Stimulated activated CD8-positive, alpha-beta memory T cell treated with anti-CD3 and anti-CD28 coated beads, Interleukin-4, amount 100 ng/mL, for 48 hours (primary cell): ENCODE results near the gene PAPOLA.
A peak's percentile ranks its signal among the peaks of the same experiment; 100 is the strongest.
"Not testable (repeated sequence)": the region's sequence is repeated elsewhere in the genome, so short reads cannot be mapped to it uniquely, and the experiment has no call there.

Experiments
- DNase-seq: peaks from one replicate; pipeline ENCODE4 v3.0.0-alpha.2; 2020

Gene PAPOLA

GRCh38 chr14:96501740-96502620, at the start of gene PAPOLA:
Gene PAPOLA, plus strand, starts transcription at chr14:96502382. Its CDS starts 211 bp downstream, at chr14:96502593.
- peak; percentile 96 for DNase-seq

DNA sequence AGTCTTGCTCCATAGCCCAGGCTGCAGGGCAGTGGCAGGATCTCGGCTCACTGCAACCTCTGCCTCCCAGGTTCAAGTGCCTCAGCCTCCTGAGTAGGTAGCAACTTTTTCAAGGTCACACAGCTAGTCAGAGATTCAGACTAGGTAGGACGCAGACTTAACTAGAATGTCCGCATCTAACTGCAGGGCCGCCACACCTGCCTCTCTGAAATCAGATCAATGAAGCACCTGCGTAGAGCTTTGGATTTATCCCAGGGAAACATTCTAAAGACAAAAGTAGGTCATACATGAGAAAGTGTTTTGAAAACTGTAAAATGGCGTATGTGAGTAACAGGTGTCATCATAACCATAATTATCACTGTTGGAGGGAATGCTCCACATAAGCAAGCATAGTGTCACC, 49.5 kb upstream of the PAPOLA start:
- DNase-seq = no peak

DNA sequence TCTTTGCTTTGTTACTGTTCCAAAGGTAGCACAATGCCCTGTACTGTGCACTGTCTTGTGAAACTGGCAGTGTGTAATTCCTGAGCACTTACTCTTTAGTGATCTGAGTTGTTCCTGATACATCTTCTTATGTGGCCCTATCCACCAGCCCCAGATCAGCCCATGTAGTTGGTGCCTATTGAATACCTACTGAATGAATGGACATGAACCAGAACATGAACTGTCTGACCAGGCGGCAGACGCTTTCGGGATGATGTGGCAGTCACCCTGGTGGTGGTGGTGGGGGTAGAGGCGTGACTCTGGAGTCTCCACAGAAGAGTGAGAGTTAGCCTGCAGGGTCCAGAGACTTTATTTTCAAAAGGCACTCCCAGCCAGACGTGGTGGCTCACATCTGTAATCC, 46.6 kb upstream of the PAPOLA start:
- no peak for DNase-seq

DNA sequence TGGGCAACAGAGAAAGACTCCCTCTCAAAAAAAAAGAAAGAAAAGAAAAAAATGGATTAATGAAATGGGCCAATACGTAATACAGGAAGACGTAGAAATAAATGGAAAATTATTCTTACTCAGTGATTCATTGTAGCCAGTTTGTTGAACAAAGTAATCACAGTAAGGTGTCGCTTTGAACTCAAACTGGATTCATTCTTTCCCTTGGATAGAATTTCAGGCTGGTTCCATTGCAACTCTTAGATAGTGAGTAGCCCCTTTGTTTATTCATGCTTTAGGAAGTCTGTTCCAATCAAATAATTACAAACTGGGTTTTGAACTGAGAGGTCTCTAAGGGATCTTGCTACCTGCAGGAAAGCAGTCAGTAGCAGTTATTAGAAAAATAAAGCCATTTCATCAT, 42.3 kb upstream of the PAPOLA start:
- no peak for DNase-seq

DNA sequence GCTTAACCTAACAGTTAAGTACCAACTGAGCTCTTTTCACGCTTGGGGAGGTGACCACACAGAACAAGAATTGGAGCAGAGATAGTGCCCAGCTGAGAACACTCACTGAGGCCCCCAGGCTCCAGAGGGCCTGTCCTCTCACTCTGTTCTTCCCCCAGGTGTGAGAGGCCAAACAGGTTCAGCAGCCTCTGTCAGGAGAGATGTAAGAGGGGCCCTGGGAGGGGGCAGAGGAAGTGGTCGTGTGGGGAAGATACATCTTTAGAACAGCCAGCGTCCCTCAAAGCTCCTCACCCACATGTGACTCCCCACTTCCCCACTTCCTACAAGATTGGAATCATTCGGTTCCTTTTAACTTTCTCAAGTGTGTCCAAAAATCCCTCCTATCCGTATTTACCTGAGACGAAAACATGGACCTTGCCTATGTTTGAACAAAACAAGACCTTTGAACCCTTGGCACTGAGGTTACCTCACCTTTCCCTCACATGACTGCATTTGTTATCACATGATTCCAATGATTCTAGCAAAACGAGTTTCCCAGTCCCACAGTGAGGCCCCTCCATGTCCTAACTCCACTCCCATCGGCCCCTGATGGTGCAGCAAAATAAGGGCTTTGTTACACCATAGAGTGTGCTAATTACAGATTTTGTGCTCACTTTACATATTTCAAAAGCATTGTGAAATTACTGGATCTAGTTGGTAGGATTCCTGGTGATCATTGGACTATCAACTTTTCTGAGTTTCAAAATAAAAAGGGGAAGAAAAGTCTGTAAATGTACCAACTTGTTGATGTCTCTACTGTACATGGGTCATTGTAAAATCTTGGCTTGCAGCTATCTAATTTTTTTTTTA, 40.0 kb upstream of the PAPOLA start:
- no peak for DNase-seq

GRCh38 chr14:96464136-96464535, 38.0 kb upstream of the PAPOLA start:
- DNase-seq = no peak

GRCh38 chr14:96466918-96467317, 35.3 kb upstream of the PAPOLA start:
- DNase-seq = no peak

DNA sequence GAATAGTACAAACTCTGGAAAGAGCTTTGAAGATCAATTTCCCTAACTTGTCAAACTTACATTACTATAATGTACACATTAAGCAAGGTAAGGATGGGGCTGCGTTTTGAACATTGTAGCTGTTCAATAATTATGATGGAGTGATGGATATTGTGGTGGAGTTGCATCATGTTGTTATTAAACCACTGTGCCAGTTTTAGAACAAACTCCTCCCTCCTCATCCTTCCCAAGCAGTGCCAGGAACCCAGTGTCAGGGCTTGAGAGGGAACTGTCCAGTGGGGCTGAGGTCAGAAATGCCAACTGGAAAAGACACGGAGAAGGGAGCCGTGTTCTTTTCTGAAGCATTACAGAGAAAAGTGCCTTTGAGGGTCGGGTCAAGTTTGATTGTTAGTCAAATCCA, 31.9 kb upstream of the PAPOLA start:
- DNase-seq = no peak

GRCh38 chr14:96470967-96471366, 31.2 kb upstream of the PAPOLA start:
- not testable (repeated sequence) for DNase-seq

- no peak for DNase-seq
Observed at GRCh38 chr14:96478119-96478518, 24.1 kb upstream of the PAPOLA start.

- DNase-seq = no peak
Observed at GRCh38 chr14:96479435-96480146, 22.6 kb upstream of the PAPOLA start.

GRCh38 chr14:96481731-96482314, 20.4 kb upstream of the PAPOLA start:
- no peak for DNase-seq

GRCh38 chr14:96482986-96483385, 19.2 kb upstream of the PAPOLA start:
- DNase-seq = no peak

DNA sequence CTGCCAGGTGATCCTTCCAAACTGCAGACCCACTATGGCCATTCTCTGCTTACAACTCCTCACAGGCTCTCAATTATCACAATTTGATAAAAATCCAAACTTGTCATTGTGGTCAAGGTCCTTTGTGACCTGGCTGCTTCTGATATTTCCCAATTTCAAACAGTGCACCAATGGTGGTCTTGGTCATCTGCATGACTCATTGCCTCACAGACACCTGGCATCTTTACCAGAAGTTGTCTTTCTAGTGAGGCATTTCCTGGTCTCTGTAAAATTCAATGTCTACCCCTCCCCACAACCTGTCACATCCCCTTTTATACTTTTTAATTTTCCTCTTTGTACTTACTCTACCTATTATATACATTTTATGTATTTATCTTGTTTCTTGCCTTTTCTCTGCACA, 17.8 kb upstream of the PAPOLA start:
- no peak for DNase-seq

DNA sequence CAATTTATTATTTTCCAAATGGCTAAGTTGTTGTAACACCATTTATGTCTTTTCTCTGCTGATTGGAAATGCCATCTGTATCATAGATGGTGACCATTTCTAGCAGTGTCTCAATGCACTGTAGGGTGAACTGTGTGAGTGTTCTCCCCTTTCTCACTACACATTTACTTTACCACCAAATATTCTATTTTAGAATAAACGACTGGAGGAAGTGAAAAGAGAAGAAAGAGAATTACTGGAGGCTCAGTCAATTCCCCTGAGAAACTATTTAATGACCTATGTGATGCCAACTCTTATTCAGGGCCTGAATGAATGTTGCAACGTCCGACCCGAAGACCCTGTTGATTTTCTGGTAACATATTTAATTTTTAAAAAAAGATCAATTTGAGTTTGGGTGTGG, 15.5 kb upstream of the PAPOLA start:
- DNase-seq = no peak

DNA sequence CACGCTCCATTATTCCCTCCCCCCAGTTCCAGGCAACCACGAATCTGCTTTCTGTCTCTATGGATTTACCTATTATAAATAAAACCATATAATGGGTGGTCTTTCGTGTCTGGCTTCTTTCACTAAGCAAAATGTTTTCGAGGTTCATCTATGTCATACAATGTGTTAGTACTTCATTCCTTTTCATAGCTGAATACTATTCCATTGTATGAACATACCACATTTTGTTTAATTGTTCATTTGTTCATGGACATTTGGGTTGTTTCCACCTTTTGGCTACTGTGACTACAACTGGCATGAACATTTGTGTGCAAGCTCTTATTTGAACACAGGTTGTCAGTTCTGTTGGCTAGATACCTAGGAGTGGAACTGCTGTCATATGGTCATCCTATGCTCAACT, 12.9 kb upstream of the PAPOLA start:
- no peak for DNase-seq

DNA sequence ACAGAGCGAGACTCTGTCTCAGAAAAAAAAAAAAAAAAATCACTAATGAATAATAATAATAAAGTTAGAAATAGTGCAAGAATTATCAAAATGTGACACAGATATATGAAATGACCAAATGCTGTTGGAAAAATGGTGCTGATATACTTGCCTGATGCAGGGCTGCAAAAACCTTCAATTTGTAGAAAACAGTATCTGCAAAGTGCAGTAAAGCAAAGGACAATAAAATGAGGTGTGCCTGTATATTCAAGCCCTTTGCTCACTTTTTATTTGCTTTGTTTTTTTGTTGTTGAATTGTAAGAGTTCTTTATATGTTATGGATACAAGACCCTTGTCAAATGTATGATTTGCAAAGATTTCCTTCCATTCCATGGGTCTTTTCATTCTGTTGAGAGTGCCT, 9.0 kb upstream of the PAPOLA start:
- DNase-seq = no peak

GRCh38 chr14:96494331-96494730, 7.9 kb upstream of the PAPOLA start:
- DNase-seq = no peak

DNA sequence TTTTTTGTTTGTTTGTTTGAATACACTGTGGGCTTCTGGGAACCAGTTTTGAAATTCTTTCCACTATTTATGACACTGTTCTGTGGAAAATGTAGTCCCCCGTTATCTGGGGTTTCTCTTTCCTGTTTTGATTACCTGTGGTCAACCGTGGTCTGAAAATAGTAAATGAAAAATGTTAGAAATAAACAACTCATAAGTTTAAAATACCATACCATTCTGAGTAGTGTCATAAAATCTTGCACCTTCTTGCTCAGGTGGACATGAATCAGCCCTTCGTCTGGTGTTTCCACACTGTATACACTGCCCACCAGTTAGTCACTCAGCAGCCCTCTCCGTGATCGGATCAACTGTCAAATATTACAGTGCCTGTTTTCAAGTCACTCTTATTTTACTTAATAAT, 5.1 kb upstream of the PAPOLA start:
- no peak for DNase-seq

- DNase-seq = no peak
Observed at GRCh38 chr14:96497586-96497985, 4.6 kb upstream of the PAPOLA start.

DNA sequence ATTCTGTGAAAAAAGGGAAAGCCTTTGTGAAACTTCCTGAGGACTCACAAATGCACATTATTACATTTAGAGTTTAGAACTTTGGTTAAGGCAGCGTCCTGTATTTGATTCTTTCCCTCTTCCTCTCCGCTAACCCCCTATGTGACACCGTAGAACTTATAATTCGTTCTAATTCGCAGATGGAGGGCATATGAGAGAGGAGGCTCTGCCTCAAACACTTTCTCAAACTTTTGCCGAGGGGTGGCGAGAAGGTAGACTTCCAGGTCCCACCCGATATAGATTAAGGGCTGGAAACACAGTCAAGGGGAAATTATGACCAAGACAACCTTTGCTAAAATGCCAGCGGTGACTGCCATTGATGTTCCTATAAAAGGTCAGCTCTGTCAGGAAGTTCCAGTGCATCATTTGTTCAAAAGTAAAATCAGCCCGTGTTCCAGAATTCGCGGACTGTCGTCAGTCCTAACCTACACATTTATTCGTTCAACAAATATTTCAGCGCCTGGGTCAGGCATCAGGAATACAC, 904 bp upstream of the PAPOLA start:
- DNase-seq = no peak

- DNase-seq = peak; percentile 63
Observed at GRCh38 chr14:96502621-96503305, 581 bp downstream of the PAPOLA start.
